Panc1 (cell line): Measurements from ENCODE around the gene FLOT2. TPM values are rescaled to one million over a fixed set of nuclear protein-coding genes. Genes with fewer than 3 reads are reported as not detected.
"Not testable (repeated sequence)": the region's sequence is repeated elsewhere in the genome, so short reads cannot be mapped to it uniquely, and the experiment has no call there.

Source experiments
- ATAC-seq: fragments of 200-7000 bp; cut with Tn5 transposase; 2 replicates; pipeline ENCODE4 v1.9.1; 2020; ENCODE audit warnings: mild to moderate bottlenecking, moderate library complexity
- BruUV-seq: library from RNA; stranded (reverse); fragments of 400-500 nt; replicated peaks from 2 replicates; lab custom pipeline; 2021; lab: Mats Ljungman, UMichigan
- CTCF ChIA-PET: fragments of 300-600 bp; sonication (Branson Sonifier 250); formaldehyde crosslinking; loops from one replicate; lab custom pipeline; 2022; ENCODE audit warnings: antibody characterized with exemption; lab: Charles Lee
- POLR2A ChIA-PET: fragments of 300-600 bp; sonication (Branson Sonifier 250); formaldehyde crosslinking; loops from one replicate; lab custom pipeline; 2022; ENCODE audit warnings: antibody characterized with exemption; lab: Charles Lee
- DNase-seq: peaks from one replicate; pipeline ENCODE4 v3.0.0-alpha.2; 2010; ENCODE audit warnings: low read depth, low spot score
- H3K27ac ChIP-seq: 2 replicates; pipeline ENCODE4 v1.5.1; 2011; ENCODE audit warnings: mild to moderate bottlenecking, low read length, inconsistent platforms
- H3K27me3 ChIP-seq: fragments of 200-500 bp; sonication (Bioruptor generic); 2 replicates; pipeline ENCODE4 v1.6.0; 2014; ENCODE audit warnings: low read length, inconsistent platforms; ENCODE audit not compliant: control insufficient read depth, insufficient read depth
- H3K36me3 ChIP-seq: fragments of 200-500 bp; sonication (Bioruptor generic); 2 replicates; pipeline ENCODE4 v1.5.1; 2014; ENCODE audit warnings: inconsistent platforms, mild to moderate bottlenecking, low read length, moderate library complexity; ENCODE audit not compliant: control insufficient read depth, insufficient read depth
- H3K4me1 ChIP-seq: 2 replicates; pipeline ENCODE4 v1.5.1; 2011; ENCODE audit warnings: inconsistent platforms, mild to moderate bottlenecking, low read length, moderate library complexity; ENCODE audit not compliant: control insufficient read depth, insufficient read depth
- H3K4me3 ChIP-seq, 2 experiments: 2 replicates each; pipeline ENCODE4 v1.5.1; 2011 to 2012; ENCODE audit warnings: low read depth in 2 of 2, low read length in 2 of 2, mild to moderate bottlenecking in 2 of 2, inconsistent platforms in 1 of 2, moderate library complexity in 1 of 2
- H3K9me3 ChIP-seq: fragments of 200-500 bp; sonication (Bioruptor generic); 2 replicates; pipeline ENCODE4 v1.5.1; 2014; ENCODE audit warnings: low read depth, mild to moderate bottlenecking, inconsistent platforms, low read length, moderate library complexity; ENCODE audit not compliant: control insufficient read depth, insufficient read depth
- POLR2AphosphoS5 ChIP-seq: IDR thresholded peaks from 2 replicates; pipeline ENCODE4 v1.6.1; 2012; ENCODE audit warnings: mild to moderate bottlenecking, low read depth, low read length, moderate library complexity
- SIN3A ChIP-seq: IDR thresholded peaks from 2 replicates; pipeline ENCODE4 v1.6.1; 2012; ENCODE audit warnings: low read depth, mild to moderate bottlenecking, low read length, moderate library complexity, borderline replicate concordance; ENCODE audit not compliant: insufficient read depth
- TCF7L2 ChIP-seq: IDR thresholded peaks from 2 replicates; pipeline ENCODE4 v1.6.1; 2011; ENCODE audit warnings: mild to moderate bottlenecking, low read depth, low read length, inconsistent platforms
- in situ Hi-C: cut with HindIII; loops from 2 replicates; pipeline ENCODE4 v1.10.0; 2016; ENCODE audit warnings: low sequenced_read_pairs, low pct_unique_long_range_greater_than_20kb
- intact Hi-C: fragments of 100-400 bp; cut with micrococcal nuclease; formaldehyde crosslinking; loops from one replicate; pipeline ENCODE4 v1.10.0; 2022; ENCODE audit not compliant: unreplicated experiment
- total RNA-seq: library from RNA; stranded (reverse); gene quantifications from one replicate; pipeline ENCODE4 v1.2.1, GENCODE V29; 2021; ENCODE audit not compliant: unreplicated experiment
- TF ChIP-seq, protein P1 (sequence below), 2 experiments: IDR thresholded peaks; 2 replicates each; pipeline ENCODE4 v1.6.1; 2011 to 2012; ENCODE audit warnings: low read depth in 2 of 2, control low read depth in 1 of 2, low read length in 1 of 2, mild to moderate bottlenecking in 1 of 2, moderate library complexity in 1 of 2; ENCODE audit not compliant: insufficient read depth in 1 of 2
- TF ChIP-seq, protein P2 (sequence below): fragments of 450-650 bp; IDR thresholded peaks from 2 replicates; pipeline ENCODE4 v1.5.1; 2017; ENCODE audit warnings: mild to moderate bottlenecking

FLOT2 gene
- total RNA-seq, 1 experiment from 2014 or later: 110 TPM

GRCh38 chr17:28935744-28936460, 38.4 kb upstream of the FLOT2 start:
- Histone ChIP-seq H3K4me1 (peaks cover 36% of the 10 kb centered on the region), H3K9me3 (no peaks in the 10 kb centered on the region), H3K27me3 (no peaks in the 10 kb centered on the region), H3K27ac (no peak overlapping the region), H3K4me3 (no peak overlapping the region), H3K36me3 (no peaks in the 10 kb centered on the region)
- intact Hi-C loops (no loop called here), in situ Hi-C loops (no loop called here)
- POLR2A ChIA-PET: interaction anchor here (0.6 kb wide), 1 partner anchor 45 kb away, joined by 26 read pairs; no protein-coding TSS in a partner anchor
- no TSS peak for BruUV-seq
- DNase-seq (no peak), ATAC-seq (no peak)
- TF ChIP-seq SIN3A: no peak
- TF ChIP-seq, protein P1, sequence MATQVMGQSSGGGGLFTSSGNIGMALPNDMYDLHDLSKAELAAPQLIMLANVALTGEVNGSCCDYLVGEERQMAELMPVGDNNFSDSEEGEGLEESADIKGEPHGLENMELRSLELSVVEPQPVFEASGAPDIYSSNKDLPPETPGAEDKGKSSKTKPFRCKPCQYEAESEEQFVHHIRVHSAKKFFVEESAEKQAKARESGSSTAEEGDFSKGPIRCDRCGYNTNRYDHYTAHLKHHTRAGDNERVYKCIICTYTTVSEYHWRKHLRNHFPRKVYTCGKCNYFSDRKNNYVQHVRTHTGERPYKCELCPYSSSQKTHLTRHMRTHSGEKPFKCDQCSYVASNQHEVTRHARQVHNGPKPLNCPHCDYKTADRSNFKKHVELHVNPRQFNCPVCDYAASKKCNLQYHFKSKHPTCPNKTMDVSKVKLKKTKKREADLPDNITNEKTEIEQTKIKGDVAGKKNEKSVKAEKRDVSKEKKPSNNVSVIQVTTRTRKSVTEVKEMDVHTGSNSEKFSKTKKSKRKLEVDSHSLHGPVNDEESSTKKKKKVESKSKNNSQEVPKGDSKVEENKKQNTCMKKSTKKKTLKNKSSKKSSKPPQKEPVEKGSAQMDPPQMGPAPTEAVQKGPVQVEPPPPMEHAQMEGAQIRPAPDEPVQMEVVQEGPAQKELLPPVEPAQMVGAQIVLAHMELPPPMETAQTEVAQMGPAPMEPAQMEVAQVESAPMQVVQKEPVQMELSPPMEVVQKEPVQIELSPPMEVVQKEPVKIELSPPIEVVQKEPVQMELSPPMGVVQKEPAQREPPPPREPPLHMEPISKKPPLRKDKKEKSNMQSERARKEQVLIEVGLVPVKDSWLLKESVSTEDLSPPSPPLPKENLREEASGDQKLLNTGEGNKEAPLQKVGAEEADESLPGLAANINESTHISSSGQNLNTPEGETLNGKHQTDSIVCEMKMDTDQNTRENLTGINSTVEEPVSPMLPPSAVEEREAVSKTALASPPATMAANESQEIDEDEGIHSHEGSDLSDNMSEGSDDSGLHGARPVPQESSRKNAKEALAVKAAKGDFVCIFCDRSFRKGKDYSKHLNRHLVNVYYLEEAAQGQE (IDR thresholded peaks at IDR 0.05; ENCODE audit: insufficient read depth in 1 of 2, low read depth in 2 of 2, low read length in 1 of 2): no peak
- no peak for TF ChIP-seq POLR2AphosphoS5
- TF ChIP-seq, protein P2, sequence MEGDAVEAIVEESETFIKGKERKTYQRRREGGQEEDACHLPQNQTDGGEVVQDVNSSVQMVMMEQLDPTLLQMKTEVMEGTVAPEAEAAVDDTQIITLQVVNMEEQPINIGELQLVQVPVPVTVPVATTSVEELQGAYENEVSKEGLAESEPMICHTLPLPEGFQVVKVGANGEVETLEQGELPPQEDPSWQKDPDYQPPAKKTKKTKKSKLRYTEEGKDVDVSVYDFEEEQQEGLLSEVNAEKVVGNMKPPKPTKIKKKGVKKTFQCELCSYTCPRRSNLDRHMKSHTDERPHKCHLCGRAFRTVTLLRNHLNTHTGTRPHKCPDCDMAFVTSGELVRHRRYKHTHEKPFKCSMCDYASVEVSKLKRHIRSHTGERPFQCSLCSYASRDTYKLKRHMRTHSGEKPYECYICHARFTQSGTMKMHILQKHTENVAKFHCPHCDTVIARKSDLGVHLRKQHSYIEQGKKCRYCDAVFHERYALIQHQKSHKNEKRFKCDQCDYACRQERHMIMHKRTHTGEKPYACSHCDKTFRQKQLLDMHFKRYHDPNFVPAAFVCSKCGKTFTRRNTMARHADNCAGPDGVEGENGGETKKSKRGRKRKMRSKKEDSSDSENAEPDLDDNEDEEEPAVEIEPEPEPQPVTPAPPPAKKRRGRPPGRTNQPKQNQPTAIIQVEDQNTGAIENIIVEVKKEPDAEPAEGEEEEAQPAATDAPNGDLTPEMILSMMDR: no peak
- no peak for TF ChIP-seq TCF7L2
- CTCF ChIA-PET: no interaction called here

- ATAC-seq, DNase-seq, H3K27me3 ChIP-seq, intact Hi-C loops, CTCF ChIA-PET, H3K4me3 ChIP-seq, POLR2A ChIA-PET, H3K36me3 ChIP-seq, BruUV-seq, H3K9me3 ChIP-seq, in situ Hi-C loops, H3K27ac ChIP-seq: not testable (repeated sequence)
- H3K4me1 ChIP-seq: peaks cover 22% of the 10 kb centered on the region
Measured at GRCh38 chr17:28934508-28934907, 37.0 kb upstream of the FLOT2 start.

DNA sequence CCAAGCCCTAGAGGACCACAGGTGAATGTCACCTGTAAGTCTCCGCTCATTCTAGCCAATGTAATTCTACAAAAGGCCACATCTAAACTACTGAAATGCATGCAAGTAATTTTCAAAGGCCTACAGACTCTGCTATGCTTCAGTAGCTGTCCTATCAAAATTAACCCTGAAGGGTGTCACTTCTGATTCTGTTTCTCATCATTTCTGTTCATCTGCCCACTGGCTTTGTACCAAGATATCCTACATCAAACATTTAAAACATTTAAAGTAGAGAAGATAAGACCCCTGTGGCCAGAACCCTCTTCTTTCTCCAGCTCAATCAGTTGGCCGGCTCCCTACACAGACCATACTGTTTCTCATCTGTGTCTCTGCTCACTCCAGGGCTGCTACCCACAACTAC, 32.3 kb upstream of the FLOT2 start:
- Histone ChIP-seq H3K4me1 (peaks cover 3% of the 10 kb centered on the region; the same call in 1 of the 2 replicates), H3K4me3 (no peak overlapping the region), H3K36me3 (no peaks in the 10 kb centered on the region), H3K27me3 (no peaks in the 10 kb centered on the region), H3K27ac (no peak overlapping the region), H3K9me3 (no peaks in the 10 kb centered on the region)
- CTCF ChIA-PET: no interaction called here
- POLR2A ChIA-PET: interaction anchor here (0.7 kb wide), 1 partner anchor 78 kb away, joined by 3 read pairs; no protein-coding TSS in a partner anchor
- no peak for TF ChIP-seq POLR2AphosphoS5
- TF ChIP-seq, protein P1 (IDR thresholded peaks at IDR 0.05; ENCODE audit: insufficient read depth in 1 of 2, low read depth in 2 of 2, low read length in 1 of 2): no peak
- TF ChIP-seq TCF7L2: no peak
- TF ChIP-seq, protein P2: no peak
- TF ChIP-seq SIN3A: no peak
- DNase-seq (no peak), ATAC-seq (no peak)
- BruUV-seq: no TSS peak
- in situ Hi-C loops: no loop called here
- intact Hi-C loops: no loop called here
